IMR-90 (cell line): ENCODE measurements around the gene IMPG2. TPM values are rescaled to one million over a fixed set of nuclear protein-coding genes. Genes with fewer than 3 reads are reported as not detected.

Experiments
- ATAC-seq: fragments of 200-7000 bp; cut with Tn5 transposase; 2 replicates; pipeline ENCODE4 v1.9.1; 2020; ENCODE audit warnings: low read depth, mild to moderate bottlenecking, moderate library complexity
- BruUV-seq: library from RNA; stranded (reverse); fragments of 400-500 nt; replicated peaks from 2 replicates; lab custom pipeline; 2021; lab: Mats Ljungman, UMichigan
- CTCF ChIA-PET: fragments of 300-600 bp; formaldehyde crosslinking; extraction: SDS; loops from one replicate; lab custom pipeline; 2021; ENCODE audit warnings: antibody characterized with exemption; lab: Yijun Ruan, JAX
- POLR2A ChIA-PET: fragments of 300-600 bp; sonication (Branson Sonifier 250); formaldehyde crosslinking; loops from one replicate; lab custom pipeline; 2022; ENCODE audit warnings: antibody characterized with exemption; ENCODE audit not compliant: unreplicated experiment; lab: Charles Lee
- DNase-seq: peaks from one replicate; pipeline ENCODE4 v3.0.0; 2013
- H2AFZ ChIP-seq: replicated peaks from 2 replicates; pipeline ENCODE3; 2013; ENCODE audit warnings: low read length, mild to moderate bottlenecking; ENCODE audit not compliant: poor library complexity
- H2AK5ac ChIP-seq: 2 replicates; pipeline ENCODE4 v1.6.1; 2013; ENCODE audit warnings: low read depth, low read length, inconsistent platforms
- H2AK9ac ChIP-seq: replicated peaks from 2 replicates; pipeline ENCODE3; 2013; ENCODE audit warnings: mild to moderate bottlenecking, low read depth, low read length, moderate library complexity; ENCODE audit not compliant: poor library complexity
- H2BK120ac ChIP-seq: 2 replicates; pipeline ENCODE4 v1.6.1; 2013; ENCODE audit warnings: low read depth, low read length, inconsistent platforms
- H2BK15ac ChIP-seq: 3 replicates; pipeline ENCODE4 v1.6.1; 2013; ENCODE audit warnings: low read depth, low read length, inconsistent platforms
- H2BK20ac ChIP-seq: 2 replicates; pipeline ENCODE4 v1.6.1; 2013; ENCODE audit warnings: low read depth, mild to moderate bottlenecking, inconsistent platforms, low read length, moderate library complexity
- H2BK5ac ChIP-seq: 2 replicates; pipeline ENCODE4 v1.6.1; 2013; ENCODE audit warnings: mild to moderate bottlenecking, low read depth, low read length, inconsistent platforms; ENCODE audit not compliant: poor library complexity, severe bottlenecking
- H3K14ac ChIP-seq: replicated peaks from 2 replicates; pipeline ENCODE4 v1.6.1; 2013; ENCODE audit warnings: low read depth, low read length, inconsistent platforms
- H3K18ac ChIP-seq: 2 replicates; pipeline ENCODE4 v1.6.1; 2013; ENCODE audit warnings: low read depth, low read length, control low read depth
- H3K23ac ChIP-seq: 2 replicates; pipeline ENCODE4 v1.6.1; 2013; ENCODE audit warnings: low read depth, low read length, inconsistent platforms
- H3K27ac ChIP-seq: 2 replicates; pipeline ENCODE4 v1.5.1; 2013; ENCODE audit warnings: mild to moderate bottlenecking, control low read depth, low read length; ENCODE audit not compliant: insufficient read depth
- H3K27me3 ChIP-seq: 2 replicates; pipeline ENCODE4 v1.6.1; 2013; ENCODE audit warnings: low read length; ENCODE audit not compliant: control insufficient read depth, insufficient read depth
- H3K36me3 ChIP-seq: 2 replicates; pipeline ENCODE4 v1.6.1; 2013; ENCODE audit warnings: low read length, mixed read lengths; ENCODE audit not compliant: control insufficient read depth, insufficient read depth
- H3K4ac ChIP-seq: 2 replicates; pipeline ENCODE4 v1.6.1; 2013; ENCODE audit warnings: low read depth, low read length, inconsistent platforms
- H3K4me1 ChIP-seq: 2 replicates; pipeline ENCODE4 v1.6.1; 2013; ENCODE audit warnings: low read length, mixed read lengths; ENCODE audit not compliant: control insufficient read depth, insufficient read depth
- H3K4me2 ChIP-seq: 2 replicates; pipeline ENCODE4 v1.6.1; 2013; ENCODE audit warnings: low read depth, mild to moderate bottlenecking, control low read depth, low read length, moderate library complexity
- H3K4me3 ChIP-seq: 2 replicates; pipeline ENCODE4 v1.5.1; 2013; ENCODE audit warnings: low read depth, mild to moderate bottlenecking, control low read depth, low read length, moderate library complexity; ENCODE audit not compliant: insufficient read depth
- H3K56ac ChIP-seq: 2 replicates; pipeline ENCODE4 v1.6.1; 2013; ENCODE audit warnings: low read length, inconsistent platforms; ENCODE audit not compliant: insufficient read depth; ENCODE audit errors: extremely low read depth
- H3K79me1 ChIP-seq, 2 experiments: 2 replicates each; pipeline ENCODE4 v1.6.1; 2013; ENCODE audit warnings: low read length in 2 of 2, inconsistent platforms in 1 of 2, low read depth in 1 of 2
- H3K9ac ChIP-seq: 2 replicates; pipeline ENCODE4 v1.6.1; 2013; ENCODE audit warnings: low read depth, low read length, control low read depth
- H3K9me1 ChIP-seq: 2 replicates; pipeline ENCODE4 v1.6.1; 2013; ENCODE audit warnings: low read length, inconsistent platforms; ENCODE audit not compliant: insufficient read depth
- H3K9me3 ChIP-seq: 2 replicates; pipeline ENCODE4 v1.6.1; 2013; ENCODE audit warnings: low read length; ENCODE audit not compliant: control insufficient read depth, insufficient read depth
- H4K20me1 ChIP-seq: 2 replicates; pipeline ENCODE4 v1.6.1; 2013; ENCODE audit warnings: low read length, inconsistent platforms; ENCODE audit not compliant: insufficient read depth
- H4K5ac ChIP-seq: 2 replicates; pipeline ENCODE4 v1.6.1; 2013; ENCODE audit warnings: mild to moderate bottlenecking, low read depth, low read length, control low read depth
- H4K8ac ChIP-seq, 2 experiments: 2 replicates each; pipeline ENCODE4 v1.6.1; 2013; ENCODE audit warnings: low read depth in 2 of 2, low read length in 2 of 2, control low read depth in 1 of 2, inconsistent platforms in 1 of 2
- H4K91ac ChIP-seq: 2 replicates; pipeline ENCODE4 v1.6.1; 2013; ENCODE audit warnings: low read depth, low read length, inconsistent platforms; ENCODE audit not compliant: insufficient read depth
- MAFK ChIP-seq: IDR thresholded peaks from 2 replicates; pipeline ENCODE4 v1.6.1; 2012; ENCODE audit warnings: low read depth, low read length, improper control_type of control experiment
- MXI1 ChIP-seq: IDR thresholded peaks from 2 replicates; pipeline ENCODE4 v1.6.1; 2012; ENCODE audit warnings: low read depth, mild to moderate bottlenecking, low read length, moderate library complexity, borderline replicate concordance
- POLR2A ChIP-seq: IDR thresholded peaks from 2 replicates; pipeline ENCODE4 v1.6.1; 2012; ENCODE audit warnings: mild to moderate bottlenecking, low read depth, low read length
- RAD21 ChIP-seq: IDR thresholded peaks from 2 replicates; pipeline ENCODE4 v1.6.1; 2012; ENCODE audit warnings: low read length, improper control_type of control experiment
- RFX5 ChIP-seq: IDR thresholded peaks from 2 replicates; pipeline ENCODE4 v1.8.0; 2012; ENCODE audit warnings: low read depth, mild to moderate bottlenecking, low read length, moderate library complexity
- SMC3 ChIP-seq: fragments of 150-350 bp; IDR thresholded peaks from 2 replicates; pipeline ENCODE4 v1.6.1; 2016; ENCODE audit warnings: low read depth, mild to moderate bottlenecking, antibody characterized with exemption, low read length, moderate library complexity
- WGBS, 2 experiments: methylation state at CpG; one replicate each; pipeline versions ENCODE4 v1.1.5 to v1.1.7; 2013; ENCODE audit warnings: missing lambda C conversion rate in 2 of 2; ENCODE audit not compliant: insufficient read length in 1 of 2; ENCODE audit errors: extremely low coverage in 2 of 2; 5-methylcytosine and 5-hydroxymethylcytosine counted together
- dilution Hi-C: fragments of 300-500 bp; cut with HindIII; formaldehyde crosslinking; loops from one replicate; pipeline ENCODE4 v1.14.3; 2018; ENCODE audit warnings: low sequenced_read_pairs; ENCODE audit not compliant: unreplicated experiment
- in situ Hi-C: fragments of 300-500 bp; cut with MboI; formaldehyde crosslinking; loops from 3 replicates; pipeline ENCODE4 v1.14.3; 2019; ENCODE audit warnings: low sequenced_read_pairs, inconsistent platforms, mixed read lengths
- intact Hi-C: fragments of 100-400 bp; cut with micrococcal nuclease; formaldehyde crosslinking; loops from 2 replicates; pipeline ENCODE4 v1.10.0; 2022
- polyA plus RNA-seq, 3 experiments: library from polyadenylated mRNA; depleted of rRNA; stranded (reverse); fragments of >200 nt; gene quantifications; 2 replicates each; pipeline ENCODE4 v1.2.3, GENCODE V29; 2012; ENCODE audit warnings: low replicate concordance in 1 of 3
- total RNA-seq: library from RNA; depleted of rRNA; stranded (reverse); fragments of >200 nt; gene quantifications from 2 replicates; pipeline ENCODE4 v1.2.3, GENCODE V29; 2012
- TF ChIP-seq, protein P1 (sequence below): fragments of 150-350 bp; IDR thresholded peaks from 2 replicates; pipeline ENCODE4 v1.6.1; 2016; ENCODE audit warnings: low read depth, mild to moderate bottlenecking, low read length, moderate library complexity, borderline replicate concordance
- TF ChIP-seq, protein P2 (sequence below): fragments of 150-350 bp; IDR thresholded peaks from 2 replicates; pipeline ENCODE4 v1.6.1; 2017; ENCODE audit warnings: mild to moderate bottlenecking, antibody characterized with exemption, low read length, low read depth

Gene IMPG2
- total and polyA plus RNA-seq, 2 of the 4 experiments (the other 2 are of a cell fraction): 0.10 to 0.18 TPM

DNA sequence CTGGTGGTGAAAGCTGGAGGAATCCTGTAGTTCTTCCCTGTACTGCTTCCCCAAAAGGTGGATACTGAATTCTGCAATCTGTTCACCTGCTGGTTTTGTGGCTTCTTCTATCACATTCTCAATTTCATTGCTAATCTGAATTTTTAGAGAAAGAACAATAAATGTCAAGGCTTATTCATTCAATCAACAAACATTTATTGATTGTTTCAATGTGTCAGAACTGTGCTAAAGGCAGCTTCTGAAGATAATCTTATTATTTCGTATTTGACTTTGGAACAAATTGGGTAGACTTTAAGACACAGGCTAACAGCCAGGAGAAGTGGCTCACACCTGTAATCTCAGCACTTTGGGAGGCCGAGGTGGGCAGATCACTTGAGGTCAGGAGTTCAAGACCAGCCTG is 46.8 kb downstream of the IMPG2 start:
- no peak overlapping the region for H3K4ac ChIP-seq
- ATAC-seq (no peak), DNase-seq (no peak)
- dilution Hi-C loops: no loop called here
- ChIA-PET POLR2A (no interaction called here), CTCF (no interaction called here)
- H3K9me3 ChIP-seq: no peaks in the 10 kb centered on the region
- no peak overlapping the region for H4K91ac ChIP-seq
- H3K79me1 ChIP-seq: no peaks in the 10 kb centered on the region
- no peak overlapping the region for H3K56ac ChIP-seq
- no peak overlapping the region for H4K5ac ChIP-seq
- WGBS, 2 experiments: 67% methylated on average over 1 of the region's 2 CpGs; no CpG with 5 or more reads in 1 of the 2 experiments
- TF ChIP-seq, protein P1, sequence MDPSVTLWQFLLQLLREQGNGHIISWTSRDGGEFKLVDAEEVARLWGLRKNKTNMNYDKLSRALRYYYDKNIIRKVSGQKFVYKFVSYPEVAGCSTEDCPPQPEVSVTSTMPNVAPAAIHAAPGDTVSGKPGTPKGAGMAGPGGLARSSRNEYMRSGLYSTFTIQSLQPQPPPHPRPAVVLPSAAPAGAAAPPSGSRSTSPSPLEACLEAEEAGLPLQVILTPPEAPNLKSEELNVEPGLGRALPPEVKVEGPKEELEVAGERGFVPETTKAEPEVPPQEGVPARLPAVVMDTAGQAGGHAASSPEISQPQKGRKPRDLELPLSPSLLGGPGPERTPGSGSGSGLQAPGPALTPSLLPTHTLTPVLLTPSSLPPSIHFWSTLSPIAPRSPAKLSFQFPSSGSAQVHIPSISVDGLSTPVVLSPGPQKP: no peak
- TF ChIP-seq SMC3 (no peak), MAFK (no peak), RFX5 (no peak), MXI1 (no peak), POLR2A (no peak), RAD21 (no peak)
- TF ChIP-seq, protein P2, sequence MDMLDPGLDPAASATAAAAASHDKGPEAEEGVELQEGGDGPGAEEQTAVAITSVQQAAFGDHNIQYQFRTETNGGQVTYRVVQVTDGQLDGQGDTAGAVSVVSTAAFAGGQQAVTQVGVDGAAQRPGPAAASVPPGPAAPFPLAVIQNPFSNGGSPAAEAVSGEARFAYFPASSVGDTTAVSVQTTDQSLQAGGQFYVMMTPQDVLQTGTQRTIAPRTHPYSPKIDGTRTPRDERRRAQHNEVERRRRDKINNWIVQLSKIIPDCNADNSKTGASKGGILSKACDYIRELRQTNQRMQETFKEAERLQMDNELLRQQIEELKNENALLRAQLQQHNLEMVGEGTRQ: no peak
- no TSS peak for BruUV-seq
- no peak overlapping the region for H3K23ac ChIP-seq
- no peak overlapping the region for H3K27ac ChIP-seq
- no peak overlapping the region for H3K9ac ChIP-seq
- H3K9me1 ChIP-seq: no peaks in the 10 kb centered on the region
- no peak overlapping the region for H2AK5ac ChIP-seq
- H3K27me3 ChIP-seq: no peaks in the 10 kb centered on the region
- no peak overlapping the region for H3K4me2 ChIP-seq
- no peak overlapping the region for H2BK120ac ChIP-seq
- H3K4me3 ChIP-seq: no peak overlapping the region
- H2BK5ac ChIP-seq: no peak overlapping the region
- no peak overlapping the region for H3K14ac ChIP-seq
- no peaks in the 10 kb centered on the region for H3K4me1 ChIP-seq
- in situ Hi-C loops: no loop called here
- no peak overlapping the region for H2AK9ac ChIP-seq
- intact Hi-C loops: no loop called here
- no peak overlapping the region for H4K8ac ChIP-seq
- no peak overlapping the region for H2BK20ac ChIP-seq
- no peaks in the 10 kb centered on the region for H3K36me3 ChIP-seq
- H4K20me1 ChIP-seq: no peaks in the 10 kb centered on the region
- no peak overlapping the region for H2AFZ ChIP-seq
- no peak overlapping the region for H2BK15ac ChIP-seq
- no peak overlapping the region for H3K18ac ChIP-seq
